Measurements from ENCODE around the gene CEP19.
"Not testable (repeated sequence)": the region's sequence is repeated elsewhere in the genome, so short reads cannot be mapped to it uniquely, and the experiment has no call there.

Gene CEP19

GRCh38 chr3:196711838-196712513, at the start of gene CEP19, which contains the start of gene PIGX:
CEP19 (minus strand) TSS chr3:196712250; CDS start chr3:196708657, 3,593 bp downstream.
PIGX (plus strand) TSS chr3:196712377.
- DNase-seq (ENCODE audit: low read depth, low spot score), result no peak

GRCh38 chr3:196757876-196758739, 46.1 kb upstream of the CEP19 start:
- DNase-seq (ENCODE audit: low read depth, low spot score), result no peak

- DNase-seq (ENCODE audit: low read depth, low spot score), result no peak
Observed at GRCh38 chr3:196756732-196757131, 44.7 kb upstream of the CEP19 start.

- DNase-seq (ENCODE audit: low read depth, low spot score), result no peak
Observed at GRCh38 chr3:196754091-196754981, 42.3 kb upstream of the CEP19 start.

- no peak for DNase-seq (ENCODE audit: low read depth, low spot score)
Observed at GRCh38 chr3:196753201-196753600, 41.2 kb upstream of the CEP19 start.

GRCh38 chr3:196749125-196749524, 37.1 kb upstream of the CEP19 start:
- no peak for DNase-seq (ENCODE audit: low read depth, low spot score)

- DNase-seq (ENCODE audit: low read depth, low spot score), result not testable (repeated sequence)
Observed at GRCh38 chr3:196743569-196743968, 31.5 kb upstream of the CEP19 start.

GRCh38 chr3:196741249-196741889, 29.3 kb upstream of the CEP19 start:
- DNase-seq (ENCODE audit: low read depth, low spot score), result no peak

GRCh38 chr3:196740481-196741248, 28.6 kb upstream of the CEP19 start:
- DNase-seq (ENCODE audit: low read depth, low spot score), result no peak

GRCh38 chr3:196739671-196740480, 27.8 kb upstream of the CEP19 start, which contains the start of gene PAK2:
PAK2 (plus strand) TSS chr3:196739857; CDS start chr3:196782647, 42,790 bp downstream.
- DNase-seq (ENCODE audit: low read depth, low spot score), result peak; percentile 50

GRCh38 chr3:196737655-196738054, 25.6 kb upstream of the CEP19 start:
- no peak for DNase-seq (ENCODE audit: low read depth, low spot score)

- no peak for DNase-seq (ENCODE audit: low read depth, low spot score)
Observed at GRCh38 chr3:196736670-196737374, 24.8 kb upstream of the CEP19 start.

GRCh38 chr3:196735751-196736150, 23.7 kb upstream of the CEP19 start:
- DNase-seq (ENCODE audit: low read depth, low spot score), result no peak

GRCh38 chr3:196726788-196727675, 15.0 kb upstream of the CEP19 start:
- DNase-seq (ENCODE audit: low read depth, low spot score), result no peak

GRCh38 chr3:196721097-196721496, 9.0 kb upstream of the CEP19 start:
- no peak for DNase-seq (ENCODE audit: low read depth, low spot score)

GRCh38 chr3:196717162-196717561, 5.1 kb upstream of the CEP19 start:
- DNase-seq (ENCODE audit: low read depth, low spot score), result not testable (repeated sequence)

GRCh38 chr3:196712514-196713413, 714 bp upstream of the CEP19 start:
- no peak for DNase-seq (ENCODE audit: low read depth, low spot score)
